Left ventricle myocardium superior (tissue), 1 donor: Measurements from ENCODE around the gene PTCH1. TPM values are rescaled to one million over a fixed set of nuclear protein-coding genes. Genes with fewer than 3 reads are reported as not detected.

Source experiments
- ATAC-seq: fragments of 200-7000 bp; cut with Tn5 transposase; one replicate; pipeline ENCODE4 v1.9.1; 2020; ENCODE audit warnings: mild to moderate bottlenecking, moderate library complexity
- DNase-seq: peaks from one replicate; pipeline ENCODE4 v3.0.0-alpha.2; 2020
- intact Hi-C: fragments of 100-400 bp; cut with micrococcal nuclease; formaldehyde crosslinking; loops from one replicate; pipeline ENCODE4 v1.11.0; 2022
- total RNA-seq: library from RNA; stranded (reverse); fragmentation: NEBNext Ultra II Directional; extraction: Animal tissue kit (Norgen Biotek cat#: 25700); gene quantifications from one replicate; pipeline ENCODE4 v1.2.1, GENCODE V29; 2021
- donor health status: DM: no; HTN: yes; CAD: no; lungs with severe emphysema.

Gene PTCH1
- total RNA-seq, 1 donor from 2014 or later = 10.4 TPM

- ATAC-seq = no peak
- DNase-seq = no peak
- intact Hi-C loops = no loop called here
Observed at GRCh38 chr9:95479330-95479729, 37.4 kb downstream of the PTCH1 start.

DNA sequence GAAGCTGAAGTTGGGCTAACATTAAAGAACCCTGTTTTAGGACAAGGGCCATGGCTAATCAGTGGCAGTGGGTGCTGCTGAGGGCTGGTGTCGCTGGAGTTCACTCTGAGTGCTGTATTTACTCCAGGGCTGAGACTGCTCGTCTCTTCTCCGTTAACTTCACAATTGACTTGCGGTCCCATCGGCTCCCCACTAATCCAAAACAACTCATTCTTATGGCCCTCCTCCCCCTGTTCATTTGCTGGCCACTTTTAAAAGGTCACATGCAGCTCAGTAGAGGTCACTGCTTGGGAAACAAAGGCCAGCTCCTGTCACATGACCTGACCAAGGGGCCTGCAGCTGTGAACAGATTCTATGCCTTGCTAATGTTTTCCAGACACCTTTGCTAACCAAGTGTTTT lies 38.4 kb downstream of the PTCH1 start:
- ATAC-seq (peak; percentile 69), DNase-seq (no peak)
- intact Hi-C loops = no loop called here

- no peak for ATAC-seq
- DNase-seq = no peak
- intact Hi-C loops = no loop called here
Observed at GRCh38 chr9:95477885-95478284, 38.9 kb downstream of the PTCH1 start.

- intact Hi-C loops = no loop called here
- ATAC-seq (peak; percentile 35), DNase-seq (no peak)
Observed at GRCh38 chr9:95477441-95477840, 39.3 kb downstream of the PTCH1 start.

DNA sequence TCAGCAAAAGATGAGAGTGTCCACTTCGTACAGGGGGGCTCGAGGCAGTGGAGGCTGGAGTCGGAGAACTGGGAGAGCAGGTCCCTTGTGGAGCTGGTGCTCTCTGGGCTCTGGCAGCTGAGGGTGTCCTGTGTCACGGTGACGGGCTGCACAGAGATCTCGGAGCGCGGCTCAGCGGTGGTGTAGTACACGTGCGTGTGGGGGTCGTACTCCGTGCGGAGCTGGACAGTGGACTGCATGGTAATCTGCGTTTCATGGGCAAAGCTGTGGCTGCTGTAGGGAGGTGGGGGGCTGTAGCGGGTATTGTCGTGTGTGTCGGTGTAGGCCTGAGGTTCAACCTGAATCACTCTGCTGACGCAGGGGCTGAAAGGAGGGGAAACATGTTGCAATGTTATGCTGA lies 48.0 kb downstream of the PTCH1 start:
- ATAC-seq (no peak), DNase-seq (no peak)
- intact Hi-C loops = no loop called here

DNA sequence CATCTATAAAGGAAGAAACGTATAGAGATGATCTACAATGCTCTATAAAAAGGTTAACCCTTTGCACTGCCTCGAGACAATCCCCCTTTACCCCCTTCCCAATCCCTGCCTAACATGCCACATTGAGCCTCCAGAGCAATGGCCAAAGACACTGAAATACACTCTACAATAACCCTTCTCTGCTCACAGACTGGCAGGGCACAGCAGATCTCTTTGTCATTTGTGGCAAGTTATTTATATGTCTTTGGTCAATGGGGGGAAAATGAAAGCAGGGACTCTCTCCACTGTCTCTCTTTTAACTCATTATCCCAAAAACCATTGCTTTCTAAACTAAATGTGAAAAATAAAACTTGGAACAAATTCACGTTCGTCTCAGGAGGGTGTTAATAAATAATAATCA lies 51.7 kb downstream of the PTCH1 start:
- intact Hi-C loops = no loop called here
- DNase-seq (no peak), ATAC-seq (no peak)

DNA sequence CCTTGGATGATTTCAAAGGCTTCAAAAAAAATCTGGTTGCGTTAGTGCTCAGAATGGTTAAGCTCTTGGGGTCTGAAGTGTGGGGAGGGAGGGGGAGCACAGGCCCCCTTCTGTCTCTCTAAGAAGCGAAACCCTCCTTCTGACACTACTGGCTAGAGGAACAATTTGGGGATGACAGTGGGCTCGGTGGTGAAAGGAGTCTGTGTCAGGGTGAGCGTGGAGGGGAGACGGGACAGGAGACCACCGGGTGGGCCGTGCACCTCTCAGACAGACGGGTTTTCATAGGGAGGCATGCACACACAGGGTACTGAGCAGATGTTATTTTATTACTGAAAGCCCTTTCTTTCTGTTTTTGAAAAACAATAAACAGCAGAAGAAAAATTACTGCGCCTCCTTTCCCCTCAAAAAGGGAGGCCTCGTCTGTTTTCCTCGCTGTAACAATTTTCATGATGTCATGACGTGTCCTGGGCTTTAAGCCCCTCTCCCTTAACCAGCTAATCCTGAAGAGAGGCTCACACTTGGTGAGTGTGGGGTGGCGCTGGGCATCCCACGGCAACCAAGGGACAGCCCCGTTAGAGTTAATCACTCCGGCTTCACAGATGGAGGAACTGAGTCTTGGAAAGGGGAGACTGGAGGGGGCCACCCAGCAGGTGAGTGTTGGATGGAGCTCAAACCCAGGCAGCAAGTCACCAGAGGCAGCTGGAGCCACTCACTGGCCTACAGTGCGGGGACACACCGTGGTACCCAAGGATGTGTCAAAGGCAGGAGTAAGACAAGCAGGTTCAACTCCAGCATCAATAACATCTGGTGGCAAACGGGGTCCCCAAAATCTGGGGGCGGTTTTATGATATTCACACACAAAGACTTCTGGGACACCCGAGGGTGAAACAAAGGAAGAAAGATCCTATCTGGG lies 53.4 kb downstream of the PTCH1 start:
- intact Hi-C loops = no loop called here
- no peak for ATAC-seq

GRCh38 chr9:95462249-95463147 lies 54.3 kb downstream of the PTCH1 start:
- ATAC-seq = peak; percentile 96
- intact Hi-C loops = no loop called here
- DNase-seq = peak; percentile 68

More for the DNA sequence above, 53.4 kb downstream of the PTCH1 start:
- DNase-seq = no peak

- ATAC-seq (no peak), DNase-seq (no peak)
- intact Hi-C loops = no loop called here
Observed at GRCh38 chr9:95461448-95462248, 55.1 kb downstream of the PTCH1 start.

DNA sequence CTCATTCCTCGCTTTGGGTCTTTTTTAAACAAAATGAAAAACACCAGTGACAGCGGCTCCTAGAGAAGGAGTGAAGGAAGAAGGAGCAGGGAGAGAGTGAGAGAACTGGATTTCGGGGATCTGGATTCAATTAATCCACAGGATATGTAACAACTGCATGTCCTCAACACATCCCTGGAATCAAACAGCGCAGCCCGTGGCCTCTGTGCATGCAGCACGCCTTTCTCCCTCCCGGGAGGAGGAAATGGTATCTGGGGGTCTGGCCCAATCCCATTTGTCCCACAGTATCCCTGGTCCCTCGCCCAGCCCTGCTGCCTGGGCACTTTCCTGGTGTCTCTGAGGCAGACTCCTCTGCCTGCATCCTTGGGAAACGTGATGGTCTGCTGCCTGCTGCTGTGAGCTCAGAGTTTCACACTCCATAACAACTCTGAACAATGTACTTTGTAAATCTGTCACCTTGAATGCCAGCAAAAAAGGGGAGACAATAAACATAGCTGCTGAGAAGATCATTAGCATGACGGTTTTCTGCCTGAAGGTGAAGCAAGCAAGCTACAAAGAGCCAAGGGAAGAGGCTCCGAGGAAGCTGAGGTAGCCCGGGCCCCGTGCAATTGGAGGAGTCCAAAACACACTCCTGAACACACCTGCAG lies 56.1 kb downstream of the PTCH1 start:
- intact Hi-C loops = no loop called here

DNA sequence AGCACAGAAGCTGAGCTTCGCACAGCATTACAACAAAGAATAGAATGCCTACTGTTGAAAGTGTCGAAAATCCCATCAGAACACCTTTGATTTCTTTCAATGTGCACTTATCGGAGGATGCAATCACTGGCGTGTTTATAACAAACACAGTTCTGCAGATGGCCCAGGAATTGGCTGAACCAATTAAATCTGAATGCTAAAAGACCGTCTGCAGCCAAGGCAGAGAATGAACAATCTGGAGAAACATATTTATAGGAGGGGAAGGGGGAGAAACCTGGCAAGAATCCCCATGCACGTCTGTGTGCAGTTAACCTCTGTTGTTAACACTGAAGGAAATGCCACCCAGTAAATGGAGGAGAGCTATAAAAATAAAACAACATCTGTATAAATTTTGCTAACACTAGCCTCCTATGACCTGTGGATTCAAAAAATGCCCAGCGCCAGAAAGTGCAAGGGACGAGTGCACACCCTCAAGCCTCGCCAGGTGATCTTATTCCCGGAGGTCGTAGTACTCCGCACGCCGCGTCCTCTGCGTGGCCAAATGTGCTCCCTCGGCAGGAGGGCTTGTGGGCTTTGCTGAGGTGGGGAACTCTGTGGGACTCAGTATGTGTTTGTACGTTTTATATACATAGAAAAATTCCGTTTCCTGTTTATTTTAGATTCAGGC lies 56.8 kb downstream of the PTCH1 start:
- ATAC-seq (no peak), DNase-seq (no peak)
- intact Hi-C loops = no loop called here

More for the DNA sequence above, 56.1 kb downstream of the PTCH1 start:
- ATAC-seq (no peak), DNase-seq (no peak)

- no peak for DNase-seq
- intact Hi-C loops = no loop called here
- no peak for ATAC-seq
Observed at GRCh38 chr9:95459178-95459577, 57.6 kb downstream of the PTCH1 start.

GRCh38 chr9:95458666-95459065 lies 58.1 kb downstream of the PTCH1 start:
- DNase-seq (no peak), ATAC-seq (no peak)
- intact Hi-C loops = no loop called here

GRCh38 chr9:95457769-95458168 lies 59.0 kb downstream of the PTCH1 start:
- intact Hi-C loops = no loop called here
- DNase-seq (no peak), ATAC-seq (no peak)

DNA sequence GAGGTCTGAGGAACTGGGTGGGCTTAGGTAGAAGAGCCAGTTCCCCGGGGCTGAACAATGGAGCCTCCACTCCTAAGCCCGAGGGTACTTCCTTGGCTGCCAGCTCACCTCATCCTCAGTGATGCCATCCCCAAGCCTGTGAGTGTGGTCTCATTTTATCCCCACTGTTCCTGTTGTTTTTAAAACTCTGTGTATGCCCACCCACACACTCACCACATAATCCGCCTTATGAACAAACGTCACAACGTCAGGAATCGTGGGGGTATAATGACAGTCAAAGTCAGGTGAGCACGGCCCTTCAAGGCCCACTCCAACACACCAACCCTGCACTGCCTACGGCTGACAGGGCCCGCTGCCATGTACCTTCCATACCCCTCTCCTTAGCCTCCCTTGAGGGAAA lies 61.1 kb downstream of the PTCH1 start:
- no peak for ATAC-seq
- intact Hi-C loops = no loop called here
- no peak for DNase-seq

- intact Hi-C loops = no loop called here
- no peak for ATAC-seq
- no peak for DNase-seq
Observed at GRCh38 chr9:95452176-95452575, 64.6 kb downstream of the PTCH1 start.

GRCh38 chr9:95451065-95451426 lies 65.7 kb downstream of the PTCH1 start:
- ATAC-seq (no peak), DNase-seq (no peak)
- intact Hi-C loops = no loop called here
